HCT116 (cell line): ENCODE results near the gene STK39. TPM values are rescaled to one million over a fixed set of nuclear protein-coding genes. Genes with fewer than 3 reads are reported as not detected.

Source experiments
- ATAC-seq: fragments of 200-7000 bp; cut with Tn5 transposase; 2 replicates; pipeline ENCODE4 v1.9.1; 2020; ENCODE audit warnings: mild to moderate bottlenecking, moderate library complexity
- BruUV-seq: library from RNA; stranded (reverse); fragments of 400-500 nt; replicated peaks from 2 replicates; lab custom pipeline; 2021; lab: Mats Ljungman, UMichigan
- CTCF ChIA-PET: fragments of 300-600 bp; sonication (Branson Sonifier 250); formaldehyde crosslinking; loops from one replicate; lab custom pipeline; 2021; ENCODE audit warnings: antibody characterized with exemption; lab: Charles Lee
- POLR2A ChIA-PET: fragments of 300-600, 350-600 bp; sonication (Branson Sonifier 250); formaldehyde crosslinking; loops from one replicate; lab custom pipeline; 2021; ENCODE audit warnings: antibody characterized with exemption; lab: Charles Lee
- RAD21 ChIA-PET, 2 experiments: fragments of 300-600 bp; sonication (Branson Sonifier 250); formaldehyde crosslinking; loops; one replicate each; lab custom pipeline; 2023; ENCODE audit warnings: low total read pairs in 2 of 2; ENCODE audit not compliant: uncharacterized antibody in 2 of 2, unreplicated experiment in 2 of 2, low non-redundant PET in 1 of 2; lab: Charles Lee
- DNase-seq: peaks from one replicate; pipeline ENCODE4 v3.0.0-alpha.2; 2010; ENCODE audit warnings: low read depth, low spot score
- H2AFZ ChIP-seq: fragments of 200-600 bp; shearing (Covaris generic), sonication (generic); 2 replicates; pipeline ENCODE4 v1.6.1; 2017; ENCODE audit warnings: low read depth, mixed run types, mixed read lengths, antibody characterized with exemption, low read length; ENCODE audit not compliant: poor library complexity, severe bottlenecking
- H3K27ac ChIP-seq: 2 replicates; pipeline ENCODE4 v1.5.1; 2012; ENCODE audit warnings: low read depth, low read length
- H3K27me3 ChIP-seq: fragments of 200-600 bp; sonication (generic); 2 replicates; pipeline ENCODE4 v1.6.1; 2016; ENCODE audit warnings: mixed run types, low read length, mixed read lengths; ENCODE audit not compliant: insufficient read depth
- H3K36me3 ChIP-seq, 2 experiments: fragments of 200-500 bp in 1 of 2; fragments of 200-600 bp in 1 of 2; sonication (Bioruptor generic) in 1 of 2; sonication (generic) in 1 of 2; 2 replicates each; pipeline versions ENCODE4 v1.5.1 to v1.6.1; 2014 to 2016; ENCODE audit warnings: low read length in 2 of 2, inconsistent platforms in 1 of 2, mixed read lengths in 1 of 2, mixed run types in 1 of 2; ENCODE audit not compliant: insufficient read depth in 2 of 2, control insufficient read depth in 1 of 2
- H3K4me1 ChIP-seq, 2 experiments: fragments of 200-600 bp in 1 of 2; sonication (generic) in 1 of 2; 2 replicates each; pipeline versions ENCODE4 v1.5.1 to v1.6.1; 2012 to 2017; ENCODE audit warnings: low read length in 2 of 2, inconsistent platforms in 1 of 2, mild to moderate bottlenecking in 1 of 2, mixed read lengths in 1 of 2, mixed run types in 1 of 2, moderate library complexity in 1 of 2; ENCODE audit not compliant: insufficient read depth in 2 of 2, control insufficient read depth in 1 of 2
- H3K4me2 ChIP-seq: fragments of 200-600 bp; sonication (generic); 2 replicates; pipeline ENCODE4 v1.6.1; 2017; ENCODE audit warnings: mixed run types, low read length, mixed read lengths
- H3K4me3 ChIP-seq, 2 experiments: fragments of 200-600 bp in 1 of 2; sonication (generic) in 1 of 2; replicated peaks in 1 of 2; 2 replicates each; pipeline ENCODE4 v1.5.1; 2011 to 2016; ENCODE audit warnings: low read length in 2 of 2, control low read depth in 1 of 2, low read depth in 1 of 2, mild to moderate bottlenecking in 1 of 2, mixed read lengths in 1 of 2, mixed run types in 1 of 2
- H3K79me2 ChIP-seq: fragments of 200-600 bp; sonication (generic); 2 replicates; pipeline ENCODE4 v1.6.1; 2017; ENCODE audit warnings: mild to moderate bottlenecking, mixed run types, low read length, moderate library complexity, mixed read lengths; ENCODE audit not compliant: insufficient read depth
- H3K9ac ChIP-seq: fragments of 200-600 bp; sonication (generic); 2 replicates; pipeline ENCODE4 v1.6.1; 2016; ENCODE audit warnings: low read length, mixed read lengths
- H3K9me2 ChIP-seq: fragments of 200-600 bp; sonication (generic), shearing (Covaris generic); 2 replicates; pipeline ENCODE4 v1.6.1; 2017; ENCODE audit warnings: mixed run types, mild to moderate bottlenecking, moderate library complexity; ENCODE audit not compliant: insufficient read depth
- H3K9me3 ChIP-seq, 2 experiments: fragments of 200-500 bp in 1 of 2; fragments of 200-600 bp in 1 of 2; sonication (Bioruptor generic) in 1 of 2; sonication (generic) in 1 of 2; 2 replicates each; pipeline ENCODE4 v1.6.1; 2014 to 2017; ENCODE audit warnings: low read length in 2 of 2, mixed read lengths in 2 of 2, inconsistent platforms in 1 of 2, low read depth in 1 of 2, mild to moderate bottlenecking in 1 of 2, mixed run types in 1 of 2, moderate library complexity in 1 of 2; ENCODE audit not compliant: control insufficient read depth in 1 of 2, insufficient read depth in 1 of 2
- H4K20me1 ChIP-seq: fragments of 200-600 bp; sonication (generic), shearing (Covaris generic); 2 replicates; pipeline ENCODE4 v1.6.1; 2017; ENCODE audit warnings: mixed run types, mild to moderate bottlenecking, moderate library complexity; ENCODE audit not compliant: insufficient read depth
- CBX3 ChIP-seq: IDR thresholded peaks from 2 replicates; pipeline ENCODE4 v1.6.1; 2012; ENCODE audit warnings: low read depth
- CEBPB ChIP-seq: IDR thresholded peaks from 2 replicates; pipeline ENCODE4 v1.6.1; 2012; ENCODE audit warnings: low read depth
- CTCF ChIP-seq, 3 experiments: fragments of 200-600 bp in 1 of 3; sonication (generic) in 1 of 3; IDR thresholded peaks in 2 of 3; conservative IDR thresholded peaks in 1 of 3; 2 replicates each; pipeline ENCODE4 v1.5.1; 2012 to 2017; ENCODE audit warnings: low read depth in 2 of 3, low read length in 2 of 3, antibody characterized with exemption in 1 of 3, borderline replicate concordance in 1 of 3, control low read depth in 1 of 3, mild to moderate bottlenecking in 1 of 3, mixed read lengths in 1 of 3, mixed run types in 1 of 3, moderate library complexity in 1 of 3; ENCODE audit not compliant: insufficient read depth in 1 of 3
- EGR1 ChIP-seq: IDR thresholded peaks from 2 replicates; pipeline ENCODE4 v1.6.1; 2012; ENCODE audit warnings: low read depth
- ELF1 ChIP-seq: IDR thresholded peaks from 2 replicates; pipeline ENCODE4 v1.6.1; 2012; ENCODE audit warnings: low read depth, borderline replicate concordance
- EZH2 ChIP-seq: fragments of 200-600 bp; sonication (generic); IDR thresholded peaks from 2 replicates; pipeline ENCODE4 v1.6.1; 2017; ENCODE audit warnings: antibody characterized with exemption, mixed run types
- EZH2phosphoT487 ChIP-seq: fragments of 200-600 bp; IDR thresholded peaks from 2 replicates; pipeline ENCODE4 v1.6.1; 2018; ENCODE audit warnings: antibody characterized with exemption, borderline replicate concordance
- FOSL1 ChIP-seq: IDR thresholded peaks from 2 replicates; pipeline ENCODE4 v1.6.1; 2012; ENCODE audit warnings: low read depth
- JUND ChIP-seq: IDR thresholded peaks from 2 replicates; pipeline ENCODE4 v1.6.1; 2012
- POLR2AphosphoS5 ChIP-seq: IDR thresholded peaks from 2 replicates; pipeline ENCODE4 v1.6.1; 2011; ENCODE audit warnings: mild to moderate bottlenecking, low read depth, low read length, moderate library complexity
- REST ChIP-seq: IDR thresholded peaks from 2 replicates; pipeline ENCODE4 v1.6.1; 2012; ENCODE audit warnings: low read depth
- SIN3A ChIP-seq: IDR thresholded peaks from 2 replicates; pipeline ENCODE4 v1.6.1; 2012; ENCODE audit warnings: low read depth
- SP1 ChIP-seq: IDR thresholded peaks from 2 replicates; pipeline ENCODE4 v1.6.1; 2012; ENCODE audit warnings: low read depth
- SRF ChIP-seq: IDR thresholded peaks from 2 replicates; pipeline ENCODE4 v1.6.1; 2012; ENCODE audit warnings: low read depth
- TCF7L2 ChIP-seq: IDR thresholded peaks from 2 replicates; pipeline ENCODE4 v1.7.0; 2011; ENCODE audit warnings: borderline replicate concordance, inconsistent platforms; ENCODE audit not compliant: insufficient read depth, insufficient read length; ENCODE audit errors: extremely low read depth
- YY1 ChIP-seq: IDR thresholded peaks from 2 replicates; pipeline ENCODE4 v1.6.1; 2011; ENCODE audit warnings: low read length, low read depth, moderate library complexity, mild to moderate bottlenecking; ENCODE audit not compliant: insufficient replicate concordance; ENCODE audit errors: extremely low read depth
- ZBTB33 ChIP-seq: IDR thresholded peaks from 2 replicates; pipeline ENCODE4 v1.6.1; 2011; ENCODE audit warnings: mild to moderate bottlenecking, low read length, moderate library complexity; ENCODE audit not compliant: insufficient replicate concordance; ENCODE audit errors: extremely low read depth
- intact Hi-C: fragments of 100-400 bp; cut with micrococcal nuclease; formaldehyde crosslinking; loops from 2 replicates; pipeline ENCODE4 v1.10.0; 2022
- total RNA-seq: library from RNA; stranded (reverse); gene quantifications from one replicate; pipeline ENCODE4 v1.2.1, GENCODE V29; 2021; ENCODE audit not compliant: unreplicated experiment

STK39 gene
- total RNA-seq, 1 experiment from 2014 or later: 118 TPM

- Histone ChIP-seq H3K9me3 (no peaks in the 10 kb centered on the region), H4K20me1 (no peaks in the 10 kb centered on the region; the same call in 1 of the 2 replicates), H3K27me3 (no peaks in the 10 kb centered on the region), H3K4me2 (no peak overlapping the region), H3K36me3 (peaks cover 0 to 15% of the 10 kb centered on the region in 2 experiments; a peak in 2 of 4 replicates), H3K4me1 (no peaks in the 10 kb centered on the region), H2AFZ (no peak overlapping the region), H3K27ac (no peak overlapping the region), H3K79me2 (no peaks in the 10 kb centered on the region), H3K9me2 (no peaks in the 10 kb centered on the region), H3K4me3 (no peak overlapping the region), H3K9ac (no peak overlapping the region)
- POLR2A ChIA-PET: no interaction called here
- no peak for DNase-seq
- RAD21 ChIA-PET: no interaction called here
- intact Hi-C loops: no loop called here
- no peak for ATAC-seq
- TF ChIP-seq EZH2phosphoT487 (no peak), CBX3 (no peak), ELF1 (no peak), JUND (no peak), ZBTB33 (no peak), CTCF (IDR thresholded peaks at IDR 0.05 in 2 of 3, conservative IDR thresholded peaks at IDR 0.05 in 1 of 3; ENCODE audit: borderline replicate concordance in 1 of 3, insufficient read depth in 1 of 3, low read depth in 2 of 3, low read length in 2 of 3) (no peak), SRF (no peak), EZH2 (no peak), TCF7L2 (no peak), EGR1 (no peak), YY1 (no peak), SP1 (no peak), SIN3A (no peak), REST (no peak), FOSL1 (no peak), POLR2AphosphoS5 (no peak), CEBPB (no peak)
- BruUV-seq: no TSS peak
- CTCF ChIA-PET: no interaction called here
These were observed 283.3 kb downstream of the STK39 start for GRCh38 chr2:167963899-167964649.
